Adrenal gland (tissue), 12 donors: Measurements from ENCODE around the gene BACE2. TPM values are rescaled to one million over a fixed set of nuclear protein-coding genes. Genes with fewer than 3 reads are reported as not detected.
A peak's percentile ranks its signal among the peaks of the same experiment; 100 is the strongest.
"Not testable (repeated sequence)": the region's sequence is repeated elsewhere in the genome, so short reads cannot be mapped to it uniquely, and the experiment has no call there.

Experiments
- DNase-seq, 7 donors: peaks; one replicate each; pipeline ENCODE4 v3.0.0-alpha.2; 2019 to 2020
- H3K27ac ChIP-seq, 5 donors: fragments of 200-600 bp; sonication (generic) in 4 of 5; 1 replicate in 3 of 5; 2 replicates in 2 of 5; pipeline versions ENCODE4 v1.5.1 to v1.8.0; 2016 to 2020; ENCODE audit warnings: mild to moderate bottlenecking in 1 of 5
- H3K27me3 ChIP-seq: fragments of 200-600 bp; 2 replicates; pipeline ENCODE4 v1.8.0; 2021
- H3K36me3 ChIP-seq, 2 donors: fragments of 200-600 bp; replicated peaks in 1 of 2; 1 replicate in 1 of 2; 2 replicates in 1 of 2; pipeline versions ENCODE4 v1.5.1 to v1.8.0; 2018 to 2022
- H3K4me1 ChIP-seq, 2 donors: fragments of 200-600 bp; replicated peaks in 1 of 2; 1 replicate in 1 of 2; 2 replicates in 1 of 2; pipeline versions ENCODE4 v1.5.1 to v1.8.0; 2018 to 2021
- H3K4me3 ChIP-seq, 4 donors: fragments of 200-600 bp; sonication (generic) in 3 of 4; one replicate each; pipeline ENCODE4 v1.5.1; 2016 to 2018
- H3K9me3 ChIP-seq, 3 donors: fragments of 200-600 bp; sonication (generic) in 1 of 3; replicated peaks in 1 of 3; 1 replicate in 2 of 3; 2 replicates in 1 of 3; pipeline versions ENCODE4 v1.5.1 to v1.8.0; 2016 to 2021
- CTCF ChIP-seq, 6 experiments: fragments of 450-650 bp in 4 of 6; fragments of 200-600 bp in 2 of 6; sonication (generic) in 1 of 6; IDR thresholded peaks; 1 replicate in 5 of 6; 2 replicates in 1 of 6; pipeline versions ENCODE4 v1.5.1 to v1.8.0; 2016 to 2021; ENCODE audit warnings: antibody characterized with exemption in 6 of 6, mild to moderate bottlenecking in 2 of 6, moderate library complexity in 1 of 6
- POLR2A ChIP-seq, 2 donors: fragments of 450-650 bp; IDR thresholded peaks; one replicate each; pipeline ENCODE4 v1.6.1; 2017; ENCODE audit warnings: antibody characterized with exemption in 2 of 2, mild to moderate bottlenecking in 2 of 2, moderate library complexity in 1 of 2
- WGBS, 4 donors: extraction: QIAGEN DNeasy Blood & Tissue Kit in 2 of 4; methylation state at CpG; one replicate each; pipeline versions ENCODE4 v1.1.5 to v1.1.7; 2013 to 2017; 5-methylcytosine and 5-hydroxymethylcytosine counted together
- intact Hi-C, 2 donors: fragments of 100-400 bp; cut with DNase I; formaldehyde crosslinking; loops; one replicate each; pipeline versions ENCODE4 v1.14.1 to v1.15.0; 2022 to 2023
- polyA plus RNA-seq, 3 donors: library from polyadenylated mRNA; stranded (reverse); fragments of 200-250 nt in 2 of 3; fragments of 350-450 nt in 1 of 3; fragmentation: Illumina TruSeq in 1 of 3; extraction: RNeasy Lipid Tissue Mini Kit (QIAGEN cat#74804) in 1 of 3; gene quantifications; one replicate each; pipeline ENCODE4 v1.2.3, GENCODE V29; 2013 to 2014
- total RNA-seq, 9 donors: library from RNA; depleted of rRNA in 4 of 9; stranded (reverse); fragments of >200 nt in 4 of 9; fragments of 120-200 nt in 1 of 9; fragmentation: NEBNext Ultra II Directional in 1 of 9; extraction: Animal tissue kit (Norgen Biotek cat#: 25700) in 1 of 9; gene quantifications; one replicate each; pipeline versions ENCODE4 v1.1.0 to v1.2.4, GENCODE V29; 2013 to 2023
- donor health status: healthy with polysubstance abuse.
- donor health status: Bipolar disorder and iron deficiency.
- donor health status: DM: yes; HTN: yes; CAD: no.
- donor health status: DM: no; HTN: no; CAD: no.
- donor health status: DM: no; HTN: no; CAD: no.
- donor health status: DM: yes; HTN: yes; CAD: no.

The BACE2 gene
- total and polyA plus RNA-seq, 12 donors, result 3.9 to 24.4 (median 13.8) TPM

DNA sequence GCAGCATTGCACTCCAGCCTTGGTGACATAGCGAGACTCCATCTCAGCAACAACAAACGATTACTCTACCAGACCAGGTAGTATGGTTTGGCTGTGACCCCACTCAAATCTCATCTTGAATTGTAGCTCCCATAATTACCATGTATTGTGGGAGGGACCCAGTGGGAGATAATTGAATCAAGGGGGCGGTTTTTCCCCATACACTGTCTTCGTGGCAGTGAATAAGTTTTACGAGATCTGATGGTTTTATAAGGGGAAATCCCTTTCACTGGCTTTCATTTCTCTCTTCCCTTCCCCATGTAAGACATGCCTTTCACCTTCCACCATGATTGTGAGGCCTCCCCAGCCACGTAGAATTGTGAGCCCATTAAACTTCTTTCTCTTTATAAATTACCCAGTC is 66.0 kb downstream of the BACE2 start:
- DNase-seq, result no peak
- intact Hi-C loops, result no loop called here
- H3K27me3 ChIP-seq, result no peaks in the 10 kb centered on the region
- no peaks in the 10 kb centered on the region for H3K36me3 ChIP-seq
- H3K4me1 ChIP-seq, result no peaks in the 10 kb centered on the region
- H3K9me3 ChIP-seq, result no peaks in the 10 kb centered on the region
- TF ChIP-seq POLR2A (IDR thresholded peaks at IDR 0.05), result no peak
- no peak overlapping the region for H3K4me3 ChIP-seq
- 84 to 92% (median 88%) methylated on average over 6 of the region's 6 CpGs for WGBS, 4 donors
- H3K27ac ChIP-seq, result no peak overlapping the region

GRCh38 chr21:41234569-41234968 is 66.6 kb downstream of the BACE2 start:
- DNase-seq, result no peak
- Histone ChIP-seq H3K4me1 (no peaks in the 10 kb centered on the region), H3K9me3 (no peaks in the 10 kb centered on the region), H3K27ac (no peak overlapping the region), H3K27me3 (no peaks in the 10 kb centered on the region), H3K36me3 (no peaks in the 10 kb centered on the region), H3K4me3 (no peak overlapping the region)
- 79 to 87% (median 86%) methylated on average over 5 of the region's 5 CpGs for WGBS, 4 donors
- TF ChIP-seq POLR2A (IDR thresholded peaks at IDR 0.05) (no peak), CTCF (IDR thresholded peaks at IDR 0.05) (no peak)
- intact Hi-C loops, result no loop called here

DNA sequence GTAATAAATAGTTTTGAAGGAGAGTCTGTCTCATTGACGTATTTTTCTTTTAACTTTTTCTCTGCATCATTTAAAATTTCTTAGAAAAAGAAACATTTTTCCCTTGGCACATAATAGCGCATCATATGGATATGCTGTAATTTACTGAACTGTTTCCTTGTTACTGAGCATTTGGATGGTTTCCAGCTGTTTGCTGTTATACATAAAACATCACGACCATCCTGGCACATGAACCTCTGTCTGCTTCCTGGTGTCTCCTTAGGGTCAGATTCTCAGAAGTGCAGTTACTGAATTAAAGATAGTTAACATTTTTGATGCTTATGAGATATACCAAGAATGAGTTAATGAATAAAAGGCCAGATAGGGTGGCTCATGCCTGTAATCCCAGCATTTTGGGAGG is 67.2 kb downstream of the BACE2 start:
- no peaks in the 10 kb centered on the region for H3K9me3 ChIP-seq
- TF ChIP-seq POLR2A (IDR thresholded peaks at IDR 0.05) (no peak), CTCF (IDR thresholded peaks at IDR 0.05) (no peak)
- H3K27me3 ChIP-seq, result no peaks in the 10 kb centered on the region
- H3K36me3 ChIP-seq, result no peaks in the 10 kb centered on the region
- intact Hi-C loops, result no loop called here
- DNase-seq, result no peak
- WGBS, 4 donors, result 71 to 86% (median 72%) methylated on average over 3 of the region's 3 CpGs
- H3K4me3 ChIP-seq, result no peak overlapping the region
- no peaks in the 10 kb centered on the region for H3K4me1 ChIP-seq
- H3K27ac ChIP-seq, result no peak overlapping the region

DNA sequence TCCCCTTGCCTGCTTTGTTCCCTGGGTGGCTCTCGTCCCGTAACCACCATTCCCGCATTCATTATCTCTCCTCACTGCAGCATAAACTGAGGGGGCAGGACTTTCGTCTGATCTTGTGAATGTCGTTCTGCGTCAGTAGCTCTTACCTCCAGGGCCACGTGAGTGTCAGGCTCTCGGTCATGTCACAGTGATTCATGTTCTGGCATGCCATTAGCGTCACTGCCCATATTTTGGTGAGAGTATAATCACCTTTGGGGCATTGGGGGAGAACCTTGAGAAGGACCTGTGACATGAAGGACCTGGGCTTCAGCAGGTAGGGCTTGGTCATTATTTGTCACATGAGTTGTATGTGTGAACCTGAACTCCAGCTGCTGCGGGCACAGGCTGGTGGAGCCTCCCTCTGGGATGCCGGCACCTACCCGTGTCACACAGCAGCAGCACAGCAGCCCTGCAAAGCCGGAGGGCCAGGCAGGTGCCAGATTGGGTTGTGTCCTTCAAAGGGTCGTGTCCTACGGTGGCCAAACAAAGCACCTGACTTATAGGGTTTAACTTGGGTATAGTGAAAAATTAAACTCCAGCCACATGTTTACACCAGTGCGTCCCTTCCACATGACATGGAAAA is 68.5 kb downstream of the BACE2 start:
- WGBS, 4 donors, result 91 to 97% (median 94%) methylated on average over 16 of the region's 16 CpGs
- Histone ChIP-seq H3K27me3 (no peaks in the 10 kb centered on the region), H3K4me1 (no peaks in the 10 kb centered on the region), H3K9me3 (no peaks in the 10 kb centered on the region), H3K27ac (no peak overlapping the region), H3K4me3 (no peak overlapping the region), H3K36me3 (no peaks in the 10 kb centered on the region)
- TF ChIP-seq POLR2A (IDR thresholded peaks at IDR 0.05), result no peak
- TF ChIP-seq CTCF (IDR thresholded peaks at IDR 0.05), result no peak
- intact Hi-C loops, result no loop called here
- DNase-seq, result no peak

DNA sequence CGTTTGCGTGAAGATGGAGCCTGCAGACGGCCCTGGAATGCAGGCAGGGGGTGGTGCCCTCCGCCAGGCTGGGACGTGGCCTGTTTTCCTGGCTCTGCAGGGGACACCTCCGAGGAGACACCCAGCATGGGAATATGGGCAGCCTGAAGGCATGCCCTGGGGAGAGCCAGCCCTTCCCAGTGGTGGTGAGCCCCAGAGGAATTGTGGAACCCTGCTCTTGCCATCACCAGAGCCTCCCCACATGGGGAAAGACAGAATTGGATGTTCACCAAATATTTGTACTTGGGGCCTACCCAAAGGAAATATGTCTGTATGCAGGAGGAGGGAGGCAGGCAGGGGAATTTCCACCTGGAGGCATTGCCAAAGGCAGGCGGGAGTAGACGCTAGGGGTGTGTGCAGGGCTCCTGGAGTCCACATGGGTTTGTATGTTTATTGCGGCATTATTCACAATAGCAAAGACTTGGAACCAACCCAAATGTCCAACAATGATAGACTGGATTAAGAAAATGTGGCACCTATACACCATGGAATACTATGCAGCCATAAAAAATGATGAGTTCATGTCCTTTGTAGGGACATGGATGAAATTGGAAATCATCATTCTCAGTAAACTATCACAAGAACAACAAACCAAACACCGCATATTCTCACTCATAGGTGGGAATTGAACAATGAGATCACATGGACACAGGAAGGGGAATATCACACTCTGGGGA is 70.3 kb downstream of the BACE2 start:
- not testable (repeated sequence) for H3K27ac ChIP-seq

More for the DNA sequence above, 70.3 kb downstream of the BACE2 start:
- intact Hi-C loops, H3K4me1 ChIP-seq, H3K27me3 ChIP-seq, H3K4me3 ChIP-seq, H3K36me3 ChIP-seq, H3K9me3 ChIP-seq: not testable (repeated sequence)
- WGBS, 4 donors, result 84 to 92% (median 89%) methylated on average over 9 to 10 of the region's 10 CpGs
- peak in 1 of 7 donors; percentile 24 for DNase-seq
